Measurements from ENCODE around the gene CATSPERB.

GRCh38 chr14:91613459-91614112 is 118.3 kb downstream of the CATSPERB start:
- TF ChIP-seq CTCF (IDR thresholded peaks at IDR 0.05; ENCODE audit: extremely low read depth in 1 of 2, insufficient read depth in 1 of 2, low read depth in 1 of 2, low read length in 2 of 2), result no peak
- no peak for TF ChIP-seq POLR2AphosphoS5 (IDR thresholded peaks at IDR 0.05; ENCODE audit: insufficient read depth, low read depth, low read length)
- TF ChIP-seq EZH2 (IDR thresholded peaks at IDR 0.05; ENCODE audit: borderline replicate concordance, low read depth, low read length, severe bottlenecking), result no peak
- TF ChIP-seq POLR2A (IDR thresholded peaks at IDR 0.05; ENCODE audit: low read depth, low read length), result no peak
- no peak for TF ChIP-seq MYC (IDR thresholded peaks at IDR 0.05; ENCODE audit: low read depth, low read length)

Measured in endothelial cell of umbilical vein (primary cell).